HL-60/S4 treated with retinoic acid at 250 ng/mL for 4 days and 3 days (cell line): ENCODE data around the gene OSM.
"Not testable (repeated sequence)": the region's sequence is repeated elsewhere in the genome, so short reads cannot be mapped to it uniquely, and the experiment has no call there.

ENCODE experiments used
- in situ Hi-C: fragments of 300-500 bp; cut with MboI; formaldehyde crosslinking; loops from 2 replicates; pipeline ENCODE4 v1.7.0; 2022; ENCODE audit warnings: low sequenced_read_pairs

The OSM gene

GRCh38 chr22:30230330-30230729 lies 36.3 kb downstream of the OSM start:
- in situ Hi-C loops, result no loop called here

- in situ Hi-C loops, result no loop called here
These were observed 37.9 kb downstream of the OSM start for GRCh38 chr22:30228509-30229359.

- in situ Hi-C loops, result no loop called here
These were observed 39.0 kb downstream of the OSM start for GRCh38 chr22:30227438-30228228.

- in situ Hi-C loops, result no loop called here
These were observed 40.3 kb downstream of the OSM start for GRCh38 chr22:30226192-30226832.

GRCh38 chr22:30225220-30225927 lies 41.3 kb downstream of the OSM start:
- in situ Hi-C loops, result no loop called here

- in situ Hi-C loops, result no loop called here
These were observed 42.3 kb downstream of the OSM start for GRCh38 chr22:30224161-30224857.

- in situ Hi-C loops, result no loop called here
These were observed 43.3 kb downstream of the OSM start for GRCh38 chr22:30223303-30223702.

GRCh38 chr22:30222321-30222720 lies 44.3 kb downstream of the OSM start:
- in situ Hi-C loops, result no loop called here

- in situ Hi-C loops, result no loop called here
These were observed 45.3 kb downstream of the OSM start for GRCh38 chr22:30221121-30221992.

GRCh38 chr22:30220338-30221012 lies 46.2 kb downstream of the OSM start:
- in situ Hi-C loops, result no loop called here

GRCh38 chr22:30219668-30220278 lies 46.9 kb downstream of the OSM start:
- in situ Hi-C loops, result no loop called here

GRCh38 chr22:30219049-30219654 lies 47.5 kb downstream of the OSM start:
- in situ Hi-C loops, result no loop called here

- in situ Hi-C loops, result no loop called here
These were observed 48.7 kb downstream of the OSM start for GRCh38 chr22:30217698-30218560.

GRCh38 chr22:30216710-30217109 lies 49.9 kb downstream of the OSM start:
- in situ Hi-C loops, result no loop called here

GRCh38 chr22:30216272-30216671 lies 50.4 kb downstream of the OSM start:
- in situ Hi-C loops, result not testable (repeated sequence)

GRCh38 chr22:30214703-30215407 lies 51.8 kb downstream of the OSM start:
- in situ Hi-C loops, result no loop called here
